HEK293T (cell line): ENCODE measurements around the gene ZNF277.

Experiments
- ARNT ChIP-seq: fragments of 450-650 bp; IDR thresholded peaks from 2 replicates; pipeline ENCODE4 v1.6.1; 2017; ENCODE audit warnings: mild to moderate bottlenecking
- BHLHE40 ChIP-seq: fragments of 450-650 bp; IDR thresholded peaks from 2 replicates; pipeline ENCODE4 v1.6.1; 2016; ENCODE audit warnings: mild to moderate bottlenecking, moderate library complexity, borderline replicate concordance
- ELF4 ChIP-seq: fragments of 450-650 bp; IDR thresholded peaks from 2 replicates; pipeline ENCODE4 v1.6.1; 2017; ENCODE audit warnings: antibody characterized with exemption
- FOXA1 ChIP-seq: fragments of 450-650 bp; IDR thresholded peaks from 2 replicates; pipeline ENCODE4 v1.6.1; 2016; ENCODE audit warnings: mild to moderate bottlenecking
- FOXK2 ChIP-seq: fragments of 450-650 bp; IDR thresholded peaks from 2 replicates; pipeline ENCODE4 v1.6.1; 2016; ENCODE audit warnings: mild to moderate bottlenecking
- NFRKB ChIP-seq: fragments of 450-650 bp; IDR thresholded peaks from 2 replicates; pipeline ENCODE4 v1.6.1; 2016; ENCODE audit warnings: mild to moderate bottlenecking, moderate library complexity
- SUZ12 ChIP-seq: fragments of 450-650 bp; IDR thresholded peaks from 2 replicates; pipeline ENCODE4 v1.6.1; 2016; ENCODE audit warnings: mild to moderate bottlenecking

DNA sequence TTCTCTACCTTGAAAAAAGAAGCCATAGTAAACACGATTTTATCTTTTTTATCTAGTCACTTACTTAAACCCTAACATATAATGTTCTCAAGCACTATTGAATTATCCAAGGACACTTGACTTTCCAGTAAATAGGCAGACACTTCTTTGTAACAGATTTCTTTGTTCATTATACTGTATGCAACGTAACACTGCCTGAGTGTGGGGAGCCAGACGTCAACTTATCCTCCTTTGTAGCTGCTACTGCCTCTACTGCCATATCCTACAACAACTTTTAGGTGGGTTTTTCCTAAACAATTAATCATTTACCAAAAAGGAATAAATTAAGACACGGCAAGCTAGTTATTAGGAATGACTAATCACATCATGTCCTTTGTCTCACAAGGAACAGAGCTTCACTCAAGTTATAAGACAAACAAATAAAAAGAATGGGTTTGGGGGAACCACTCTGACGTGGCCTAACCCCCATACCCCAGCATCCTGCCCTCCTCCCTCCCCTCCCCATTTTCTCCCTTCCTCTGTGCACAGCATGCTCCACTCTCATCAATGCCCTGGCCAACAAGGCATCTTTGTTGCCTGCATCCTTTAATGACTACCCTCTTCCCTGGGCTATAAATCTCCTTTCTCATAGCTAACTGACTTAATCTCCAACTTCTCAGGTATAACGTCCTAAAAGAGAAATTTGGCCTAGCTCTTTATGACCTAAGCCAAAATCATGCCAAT lies 43.5 kb upstream of the ZNF277 start:
- TF ChIP-seq SUZ12 (no peak), BHLHE40 (no peak), FOXA1 (no peak), ELF4 (no peak), ARNT (no peak), FOXK2 (no peak), NFRKB (no peak)
